HG03520 (cell line): Measurements from ENCODE around the gene NEK10.

ENCODE experiments used
- ATAC-seq: cut with Tn5 transposase; IDR thresholded peaks from one replicate; pipeline ENCODE4 v1.9.1; 2021; ENCODE audit warnings: mild to moderate bottlenecking, moderate library complexity; ENCODE audit not compliant: unreplicated experiment

The NEK10 gene

GRCh38 chr3:27078246-27078913 is 290.8 kb downstream of the NEK10 start:
- ATAC-seq: no peak

- no peak for ATAC-seq
These were observed 292.2 kb downstream of the NEK10 start for GRCh38 chr3:27076815-27077630.

DNA sequence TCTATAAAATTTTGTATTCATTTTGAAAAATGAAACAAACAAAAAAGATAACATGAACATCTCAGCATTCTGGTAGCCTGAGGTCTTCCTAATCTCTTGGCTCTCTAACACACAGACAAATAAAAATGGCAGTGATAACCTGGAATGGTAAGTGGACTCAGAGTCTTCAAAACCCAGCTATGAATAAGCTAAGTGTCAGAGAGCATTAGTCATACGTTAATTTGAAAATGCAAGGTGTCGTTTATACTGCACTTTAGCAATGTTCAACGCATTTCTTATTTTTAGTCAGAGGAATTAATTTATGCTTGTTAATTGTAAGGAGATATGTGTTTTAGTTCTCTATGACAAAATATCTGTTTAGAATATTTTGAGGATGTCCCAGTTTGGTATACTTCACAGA is 294.3 kb downstream of the NEK10 start:
- ATAC-seq: no peak

DNA sequence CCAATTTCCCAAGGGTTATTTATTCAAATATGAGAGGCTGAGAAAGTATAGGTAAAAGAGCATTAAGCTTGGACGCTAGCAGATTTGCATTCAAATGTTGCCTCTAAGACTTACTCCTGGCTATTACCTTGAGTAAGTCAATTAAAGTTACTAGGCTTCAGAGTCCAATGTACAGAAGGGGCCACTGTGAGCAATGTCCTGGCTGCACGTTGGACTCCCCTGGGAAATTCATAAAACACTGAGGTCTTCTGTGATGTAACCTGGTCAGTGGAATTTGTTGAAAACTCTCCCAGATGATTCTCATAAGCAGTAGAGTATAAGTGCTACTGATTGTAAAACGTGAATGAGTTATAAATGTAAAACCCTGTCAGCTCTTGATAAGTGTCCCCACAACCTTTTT is 295.3 kb downstream of the NEK10 start:
- no peak for ATAC-seq

- ATAC-seq: no peak
These were observed 296.2 kb downstream of the NEK10 start for GRCh38 chr3:27072810-27073651.

- no peak for ATAC-seq
These were observed 308.8 kb downstream of the NEK10 start for GRCh38 chr3:27060336-27060735.
